HepG2 (cell line): ENCODE measurements around the gene UTP25. TPM values are rescaled to one million over a fixed set of nuclear protein-coding genes. Genes with fewer than 3 reads are reported as not detected.

ENCODE experiments used
- E2F1 ChIP-seq: sonication (generic); formaldehyde crosslinking; IDR thresholded peaks from 2 replicates; pipeline ENCODE4 v1.5.0; 2020; ENCODE audit warnings: missing genetic modification reagents
- ELF3 ChIP-seq: IDR thresholded peaks from 2 replicates; pipeline ENCODE4 v1.6.1; 2016; ENCODE audit warnings: missing genetic modification reagents, missing compliant biosample characterization
- MYC ChIP-seq: sonication (generic); formaldehyde crosslinking; IDR thresholded peaks from 2 replicates; pipeline ENCODE4 v1.9.0; 2021; ENCODE audit warnings: missing genetic modification reagents, borderline replicate concordance
- NCOA2 ChIP-seq: sonication (generic); formaldehyde crosslinking; IDR thresholded peaks from 2 replicates; pipeline ENCODE4 v1.8.0; 2022; ENCODE audit warnings: inconsistent platforms
- POGZ ChIP-seq: sonication (generic); formaldehyde crosslinking; IDR thresholded peaks from 2 replicates; pipeline ENCODE4 v1.4.0; 2020; ENCODE audit warnings: mild to moderate bottlenecking, missing genetic modification reagents
- RFX3 ChIP-seq: IDR thresholded peaks from 2 replicates; pipeline ENCODE4 v1.6.1; 2016; ENCODE audit warnings: missing biosample characterization, missing genetic modification reagents
- TBP ChIP-seq: sonication (generic); formaldehyde crosslinking; IDR thresholded peaks from 2 replicates; pipeline ENCODE4 v1.5.0; 2020; ENCODE audit warnings: missing genetic modification reagents
- ZNF615 ChIP-seq: sonication (generic); formaldehyde crosslinking; IDR thresholded peaks from 2 replicates; pipeline ENCODE4 v1.5.0; 2020; ENCODE audit warnings: mild to moderate bottlenecking, missing genetic modification reagents, borderline replicate concordance
- polyA plus RNA-seq, 8 experiments: library from polyadenylated mRNA; depleted of rRNA in 3 of 8; stranded (reverse) in 7 of 8; unstranded in 1 of 8; fragments of >200 nt; fragmentation: Illumina TruSeq in 4 of 8; extraction: Trizol in 4 of 8; gene quantifications; 2 replicates each; pipeline versions ENCODE4 v1.2.1 to v1.2.3, GENCODE V29; 2011 to 2016; ENCODE audit warnings: low read depth in 4 of 8, missing spikeins in 1 of 8, mixed read lengths in 1 of 8; ENCODE audit not compliant: insufficient read depth in 1 of 8
- total RNA-seq, 5 experiments: library from RNA; depleted of rRNA; stranded (reverse); fragments of >200 nt; fragmentation: Illumina TruSeq; extraction: Trizol; gene quantifications; 2 replicates each; pipeline ENCODE4 v1.2.3, GENCODE V29; 2016; ENCODE audit warnings: low read depth in 1 of 5
- TF ChIP-seq, protein P1 (sequence below): IDR thresholded peaks from 2 replicates; pipeline ENCODE4 v1.6.1; 2016; ENCODE audit warnings: mild to moderate bottlenecking, missing biosample characterization, missing genetic modification reagents
- TF ChIP-seq, protein P2 (sequence below): sonication (generic); formaldehyde crosslinking; IDR thresholded peaks from 2 replicates; pipeline ENCODE4 v1.4.0; 2020; ENCODE audit warnings: missing genetic modification reagents
- TF ChIP-seq, protein P3 (sequence below): fragments of 450-650 bp; IDR thresholded peaks from 2 replicates; pipeline ENCODE4 v1.6.1; 2017; ENCODE audit warnings: mild to moderate bottlenecking
- TF ChIP-seq, protein P4 (sequence below): sonication (generic); formaldehyde crosslinking; IDR thresholded peaks from 2 replicates; pipeline ENCODE4 v1.4.0; 2020; ENCODE audit warnings: low read depth, mild to moderate bottlenecking, missing genetic modification reagents
- TF ChIP-seq, protein P5 (sequence below): sonication (generic); formaldehyde crosslinking; IDR thresholded peaks from 2 replicates; pipeline ENCODE4 v1.5.1; 2020; ENCODE audit warnings: missing genetic modification reagents, mild to moderate bottlenecking, borderline replicate concordance

UTP25 gene
- total and polyA plus RNA-seq, 2 of the 13 experiments (the other 11 are each of a cell fraction or from before 2014, with no cell fraction given) = 4.8 to 5.7 TPM

- TF ChIP-seq ELF3 (CRISPR knock-in tag) (peak; percentile 51; the same call in 1 of the 2 replicates), ZNF615 (0 out of 2 replicates have a peak, but pooled peaks have one; percentile 32), MYC (CRISPR knock-in tag) (0 out of 2 replicates have a peak, but pooled peaks have one; percentile 46), E2F1 (CRISPR knock-in tag) (peak; percentile 34; the same call in 1 of the 2 replicates), NCOA2 (no peak), RFX3 (CRISPR knock-in tag) (no peak), TBP (CRISPR knock-in tag) (no peak), POGZ (CRISPR knock-in tag) (peak; percentile 96)
- TF ChIP-seq, protein P1, sequence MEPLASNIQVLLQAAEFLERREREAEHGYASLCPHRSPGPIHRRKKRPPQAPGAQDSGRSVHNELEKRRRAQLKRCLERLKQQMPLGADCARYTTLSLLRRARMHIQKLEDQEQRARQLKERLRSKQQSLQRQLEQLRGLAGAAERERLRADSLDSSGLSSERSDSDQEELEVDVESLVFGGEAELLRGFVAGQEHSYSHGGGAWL (CRISPR knock-in tag) = no peak
- TF ChIP-seq, protein P2, sequence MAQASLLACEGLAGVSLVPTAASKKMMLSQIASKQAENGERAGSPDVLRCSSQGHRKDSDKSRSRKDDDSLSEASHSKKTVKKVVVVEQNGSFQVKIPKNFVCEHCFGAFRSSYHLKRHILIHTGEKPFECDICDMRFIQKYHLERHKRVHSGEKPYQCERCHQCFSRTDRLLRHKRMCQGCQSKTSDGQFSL = peak; percentile 61; the same call in 1 of the 2 replicates
- TF ChIP-seq, protein P3, sequence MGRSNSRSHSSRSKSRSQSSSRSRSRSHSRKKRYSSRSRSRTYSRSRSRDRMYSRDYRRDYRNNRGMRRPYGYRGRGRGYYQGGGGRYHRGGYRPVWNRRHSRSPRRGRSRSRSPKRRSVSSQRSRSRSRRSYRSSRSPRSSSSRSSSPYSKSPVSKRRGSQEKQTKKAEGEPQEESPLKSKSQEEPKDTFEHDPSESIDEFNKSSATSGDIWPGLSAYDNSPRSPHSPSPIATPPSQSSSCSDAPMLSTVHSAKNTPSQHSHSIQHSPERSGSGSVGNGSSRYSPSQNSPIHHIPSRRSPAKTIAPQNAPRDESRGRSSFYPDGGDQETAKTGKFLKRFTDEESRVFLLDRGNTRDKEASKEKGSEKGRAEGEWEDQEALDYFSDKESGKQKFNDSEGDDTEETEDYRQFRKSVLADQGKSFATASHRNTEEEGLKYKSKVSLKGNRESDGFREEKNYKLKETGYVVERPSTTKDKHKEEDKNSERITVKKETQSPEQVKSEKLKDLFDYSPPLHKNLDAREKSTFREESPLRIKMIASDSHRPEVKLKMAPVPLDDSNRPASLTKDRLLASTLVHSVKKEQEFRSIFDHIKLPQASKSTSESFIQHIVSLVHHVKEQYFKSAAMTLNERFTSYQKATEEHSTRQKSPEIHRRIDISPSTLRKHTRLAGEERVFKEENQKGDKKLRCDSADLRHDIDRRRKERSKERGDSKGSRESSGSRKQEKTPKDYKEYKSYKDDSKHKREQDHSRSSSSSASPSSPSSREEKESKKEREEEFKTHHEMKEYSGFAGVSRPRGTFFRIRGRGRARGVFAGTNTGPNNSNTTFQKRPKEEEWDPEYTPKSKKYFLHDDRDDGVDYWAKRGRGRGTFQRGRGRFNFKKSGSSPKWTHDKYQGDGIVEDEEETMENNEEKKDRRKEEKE = no peak
- TF ChIP-seq, protein P4, sequence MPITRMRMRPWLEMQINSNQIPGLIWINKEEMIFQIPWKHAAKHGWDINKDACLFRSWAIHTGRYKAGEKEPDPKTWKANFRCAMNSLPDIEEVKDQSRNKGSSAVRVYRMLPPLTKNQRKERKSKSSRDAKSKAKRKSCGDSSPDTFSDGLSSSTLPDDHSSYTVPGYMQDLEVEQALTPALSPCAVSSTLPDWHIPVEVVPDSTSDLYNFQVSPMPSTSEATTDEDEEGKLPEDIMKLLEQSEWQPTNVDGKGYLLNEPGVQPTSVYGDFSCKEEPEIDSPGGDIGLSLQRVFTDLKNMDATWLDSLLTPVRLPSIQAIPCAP (CRISPR knock-in tag) = no peak
- TF ChIP-seq, protein P5, sequence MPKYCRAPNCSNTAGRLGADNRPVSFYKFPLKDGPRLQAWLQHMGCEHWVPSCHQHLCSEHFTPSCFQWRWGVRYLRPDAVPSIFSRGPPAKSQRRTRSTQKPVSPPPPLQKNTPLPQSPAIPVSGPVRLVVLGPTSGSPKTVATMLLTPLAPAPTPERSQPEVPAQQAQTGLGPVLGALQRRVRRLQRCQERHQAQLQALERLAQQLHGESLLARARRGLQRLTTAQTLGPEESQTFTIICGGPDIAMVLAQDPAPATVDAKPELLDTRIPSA (CRISPR knock-in tag) = no peak
Measured at GRCh38 chr1:209784265-209785169, 43.3 kb upstream of the UTP25 start, which contains the start of gene C1orf74 (continued).
